NK-92 (cell line): ENCODE results near the gene KSR1.

Experiments used
- DNase-seq: peaks from one replicate; lab custom pipeline; 2025; ENCODE audit not compliant: unreplicated experiment; lab: John Stamatoyannopoulos, UW

The KSR1 gene

DNA sequence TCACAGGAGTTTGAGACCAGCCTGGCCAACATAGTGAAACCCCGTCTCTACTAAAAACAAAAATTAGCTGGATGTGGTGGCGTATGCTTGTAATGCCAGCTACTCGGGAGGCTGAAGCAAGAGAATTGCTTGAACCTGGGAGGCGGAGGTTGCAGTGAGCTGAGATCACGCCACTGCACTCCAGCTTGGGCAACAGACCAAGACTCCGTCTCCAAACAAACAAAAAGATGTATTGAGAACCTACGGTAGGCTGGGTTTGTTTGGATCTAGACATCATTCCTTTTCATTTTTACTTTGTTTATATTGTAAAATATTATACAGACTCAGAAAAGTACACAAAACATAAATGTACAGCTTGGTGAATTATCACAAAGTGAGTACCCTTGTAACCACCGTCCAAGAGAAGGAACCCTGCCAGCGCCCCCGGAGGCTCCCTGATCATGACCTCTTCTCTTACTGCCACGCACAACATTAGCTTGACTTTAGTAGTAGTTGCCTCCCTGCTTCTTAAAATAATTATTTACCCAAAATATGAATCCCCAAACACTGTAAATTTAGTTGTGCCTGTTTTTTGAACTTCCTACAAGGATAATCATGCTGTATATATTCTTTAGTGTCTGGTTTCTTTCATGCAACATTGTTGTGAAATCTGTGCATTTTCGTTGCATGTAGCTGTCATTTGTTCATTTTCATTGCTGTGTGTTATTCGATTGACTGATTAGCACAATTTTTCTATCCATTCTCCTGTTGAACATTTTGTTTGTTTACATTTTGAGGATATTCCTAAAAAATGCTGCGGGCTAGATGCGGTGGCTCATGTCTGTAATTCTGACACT lies 56.5 kb downstream of the KSR1 start:
- DNase-seq: no peak

DNA sequence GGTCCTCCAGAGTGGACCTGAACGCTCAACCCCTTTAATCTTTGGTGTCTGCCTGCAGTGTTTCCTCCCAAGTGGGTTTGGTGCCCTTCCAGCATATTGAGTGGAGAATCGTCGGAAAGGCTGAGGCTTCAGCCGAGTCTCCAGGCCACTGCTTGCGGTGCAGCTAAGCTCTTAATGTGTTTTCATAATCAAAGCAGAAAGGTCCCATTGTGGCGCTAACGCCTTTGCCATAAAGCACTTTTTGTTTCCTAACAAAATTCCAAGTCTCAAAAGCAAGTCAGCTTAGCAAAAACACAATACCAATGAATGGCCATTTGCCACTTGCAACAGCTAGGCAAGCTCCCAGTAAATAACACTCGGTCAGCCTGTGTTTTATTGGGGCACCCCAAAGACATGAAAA lies 57.6 kb downstream of the KSR1 start:
- DNase-seq: no peak

DNA sequence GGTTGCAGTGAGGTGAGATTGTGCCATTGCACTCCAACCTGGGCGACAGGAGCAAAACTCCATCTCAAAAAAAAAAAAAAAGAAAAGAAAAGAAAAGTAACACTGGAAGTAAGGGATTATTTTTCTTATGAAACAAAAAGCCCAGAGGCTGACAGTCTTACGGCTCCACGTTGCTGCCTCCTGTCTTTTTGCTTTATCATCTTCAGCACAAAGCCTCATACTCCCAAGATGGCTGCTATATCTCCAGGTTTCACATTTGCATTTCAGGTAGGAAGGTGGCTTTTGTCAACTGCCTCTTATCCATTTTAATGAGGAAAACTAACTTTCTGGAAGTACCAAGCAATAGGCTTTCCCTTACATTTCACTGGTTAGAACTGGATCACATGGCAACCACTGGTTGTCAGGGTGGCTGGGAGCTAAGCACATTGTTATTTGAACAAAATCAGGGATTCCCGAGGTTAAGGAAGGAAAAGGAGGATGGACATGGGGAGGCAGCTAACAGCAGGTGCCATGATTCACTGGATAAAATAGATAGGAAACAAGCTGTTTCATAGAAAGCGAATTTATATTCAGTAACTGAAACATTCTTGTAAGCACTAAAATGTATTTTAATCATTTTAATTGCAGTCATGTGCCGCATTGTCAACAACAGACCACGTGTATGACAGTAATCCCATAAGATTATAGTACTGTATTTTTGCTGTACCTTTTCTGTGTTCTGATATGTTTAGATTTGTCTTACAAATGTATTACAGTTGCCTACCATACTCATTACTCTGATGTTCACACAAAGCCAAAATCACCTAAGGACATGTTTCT lies 58.6 kb downstream of the KSR1 start:
- no peak for DNase-seq

- no peak for DNase-seq
Observed at GRCh38 chr17:27518048-27518447, 61.8 kb downstream of the KSR1 start.

- DNase-seq: no peak
Observed at GRCh38 chr17:27518545-27519521, 62.6 kb downstream of the KSR1 start.

DNA sequence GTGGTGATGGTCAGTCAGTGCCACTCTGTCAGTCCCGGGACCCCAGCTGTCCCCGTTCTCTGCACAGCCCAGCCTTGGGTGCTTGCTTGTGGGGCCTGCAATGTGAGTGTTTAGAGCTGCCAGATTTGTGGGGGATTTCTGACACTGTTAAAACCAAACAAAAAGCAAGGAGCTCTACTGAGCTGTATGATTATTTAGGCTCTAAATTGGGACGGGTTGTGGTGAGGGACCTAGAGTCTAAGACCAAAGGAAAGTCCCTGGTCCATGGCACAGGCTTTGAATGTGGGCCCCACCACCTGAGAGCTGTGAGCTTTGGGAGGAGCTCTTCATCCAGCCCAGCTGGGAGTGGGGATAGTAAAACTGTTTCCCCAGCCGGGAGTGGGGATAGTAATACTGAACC lies 63.3 kb downstream of the KSR1 start:
- no peak for DNase-seq

- DNase-seq: no peak
Observed at GRCh38 chr17:27520491-27521185, 64.4 kb downstream of the KSR1 start.

GRCh38 chr17:27521281-27522027 lies 65.2 kb downstream of the KSR1 start:
- DNase-seq: no peak

DNA sequence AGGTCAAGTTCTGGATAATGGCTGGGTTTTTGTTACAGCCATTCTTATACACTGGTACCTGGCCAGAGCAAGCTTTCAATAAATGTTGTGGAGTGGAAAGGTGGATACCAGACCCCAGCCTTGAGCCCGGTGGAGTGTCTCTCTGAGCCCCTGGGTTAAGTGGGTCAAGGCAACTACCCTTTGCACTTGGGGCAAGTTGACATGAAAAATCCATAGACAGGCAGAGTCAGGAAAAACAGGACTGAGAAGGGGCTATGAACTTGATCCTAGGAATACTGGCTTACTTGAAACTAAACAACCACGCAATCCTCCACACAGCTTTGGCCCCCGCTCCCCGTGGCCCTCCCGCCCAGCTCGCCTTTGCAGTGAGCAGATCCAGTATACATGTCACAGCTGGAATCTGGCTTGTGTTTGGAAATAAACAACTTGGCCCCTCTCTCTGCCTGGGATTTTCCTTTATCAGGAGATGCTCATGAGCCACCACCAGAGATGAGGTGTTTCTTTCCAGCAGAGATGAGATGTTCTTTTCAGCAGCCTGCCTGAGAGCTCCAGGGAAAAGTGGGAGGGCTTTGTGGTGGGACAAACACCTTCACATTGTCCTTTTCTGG lies 65.9 kb downstream of the KSR1 start:
- no peak for DNase-seq

- DNase-seq: no peak
Observed at GRCh38 chr17:27523712-27524111, 67.5 kb downstream of the KSR1 start.

DNA sequence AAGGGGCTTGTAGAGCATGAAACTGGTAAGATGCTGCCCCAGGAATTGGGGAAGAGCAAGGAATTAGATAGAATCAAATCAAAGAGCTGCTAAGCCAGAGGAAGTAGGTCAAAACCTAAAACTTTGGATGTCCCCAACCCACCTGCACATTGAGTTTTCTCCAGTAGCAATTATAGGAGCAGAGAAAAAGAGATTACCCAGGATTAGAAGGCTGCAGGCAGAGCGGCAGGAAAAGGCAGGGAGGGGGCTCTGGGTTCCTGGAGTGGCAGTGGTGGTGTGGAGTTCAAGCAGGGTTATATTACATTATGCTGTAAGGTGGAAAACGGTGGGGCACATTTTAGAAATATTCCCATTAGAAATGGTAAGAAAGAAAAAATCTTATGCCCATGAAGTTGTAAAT lies 68.3 kb downstream of the KSR1 start:
- no peak for DNase-seq

- DNase-seq: no peak
Observed at GRCh38 chr17:27525316-27525715, 69.1 kb downstream of the KSR1 start.

DNA sequence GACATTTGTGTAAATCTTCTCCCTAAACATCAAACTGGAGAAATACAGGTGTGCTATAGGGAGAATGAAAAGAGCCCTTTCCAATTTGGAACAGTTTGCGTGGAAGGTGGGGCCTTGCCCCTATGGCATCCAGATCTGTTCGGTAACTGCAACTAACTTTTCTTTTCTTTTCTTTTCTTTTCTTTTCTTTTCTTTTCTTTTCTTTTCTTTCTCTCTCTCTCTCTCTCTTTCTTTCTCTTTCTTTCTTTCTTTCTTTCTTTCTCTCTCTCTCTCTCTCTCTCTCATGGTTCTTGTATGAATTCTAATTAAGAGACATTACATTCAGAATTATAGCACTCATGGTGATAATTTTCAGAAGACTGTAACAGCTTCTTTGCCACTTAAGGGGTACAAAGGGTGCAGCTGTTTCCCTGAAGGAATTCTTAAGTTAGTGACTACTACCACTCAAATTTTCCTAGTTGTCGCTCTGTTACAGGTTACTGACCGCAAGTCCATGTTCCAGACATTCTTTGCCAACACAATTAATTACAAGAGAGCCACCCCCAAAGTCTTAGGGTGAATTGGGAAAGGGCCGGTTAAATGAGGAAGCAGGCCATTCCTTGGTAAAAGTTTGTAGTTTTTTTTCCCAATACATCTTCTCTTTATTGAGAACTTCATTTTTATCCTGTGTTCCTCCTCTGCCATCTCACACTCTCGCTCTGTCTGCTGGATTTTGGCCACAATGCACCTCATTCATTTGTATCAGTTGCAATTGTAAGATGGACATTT lies 69.8 kb downstream of the KSR1 start:
- DNase-seq: no peak

DNA sequence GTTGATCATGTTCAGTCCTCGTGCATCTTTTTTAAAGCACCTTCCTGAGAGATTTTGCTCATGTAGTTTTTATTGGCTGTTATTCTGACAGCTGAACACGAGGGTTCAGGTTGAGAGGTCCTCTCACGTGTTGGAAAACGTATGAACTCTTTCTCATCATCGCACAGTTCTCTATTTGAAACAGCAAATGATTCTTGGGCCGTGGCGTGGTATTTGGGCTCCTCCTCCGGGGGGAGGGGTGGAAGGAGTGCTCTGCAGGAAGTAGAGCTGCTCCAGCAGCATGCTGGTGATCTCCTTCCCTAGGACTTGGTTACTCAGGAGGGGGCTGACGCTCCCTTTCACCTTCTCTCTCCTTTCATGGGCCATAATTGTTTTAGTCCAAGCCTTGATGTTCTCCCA lies 70.4 kb downstream of the KSR1 start:
- DNase-seq: no peak

GRCh38 chr17:27529230-27529796 lies 73.1 kb downstream of the KSR1 start:
- DNase-seq: no peak

GRCh38 chr17:27530764-27531391 lies 74.6 kb downstream of the KSR1 start:
- no peak for DNase-seq

DNA sequence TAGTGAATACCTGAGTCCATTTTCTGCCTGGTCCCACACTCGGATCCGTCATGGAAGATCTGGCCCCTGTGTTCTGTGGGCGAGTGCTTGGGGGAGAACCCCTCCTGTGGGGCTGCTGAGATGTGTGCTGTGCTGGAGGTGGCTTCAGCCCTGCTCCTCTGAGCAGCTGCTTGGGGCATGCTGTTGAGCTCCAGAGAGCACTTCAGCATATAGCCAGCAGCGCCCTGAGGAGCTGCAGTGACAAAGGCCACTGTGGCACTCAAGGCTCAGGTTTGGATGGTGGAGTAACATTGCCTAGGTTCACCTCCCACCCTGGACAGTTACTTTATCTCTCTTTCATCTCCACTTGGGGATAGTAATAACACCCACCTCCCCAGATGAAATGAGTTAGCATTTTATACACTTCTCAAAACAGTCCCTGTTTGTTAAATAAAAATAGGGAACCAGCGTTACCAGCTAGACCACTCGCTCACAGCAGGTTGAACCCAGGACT lies 75.3 kb downstream of the KSR1 start:
- no peak for DNase-seq
